Adrenal gland (tissue), 5 donors: ENCODE measurements around the gene FBXW10B.

ENCODE experiments used
- CTCF ChIP-seq, 6 experiments: fragments of 450-650 bp in 4 of 6; fragments of 200-600 bp in 2 of 6; sonication (generic) in 1 of 6; IDR thresholded peaks; 1 replicate in 5 of 6; 2 replicates in 1 of 6; pipeline versions ENCODE4 v1.5.1 to v1.8.0; 2016 to 2021; ENCODE audit warnings: antibody characterized with exemption in 6 of 6, mild to moderate bottlenecking in 2 of 6, moderate library complexity in 1 of 6
- POLR2A ChIP-seq, 2 donors: fragments of 450-650 bp; IDR thresholded peaks; one replicate each; pipeline ENCODE4 v1.6.1; 2017; ENCODE audit warnings: antibody characterized with exemption in 2 of 2, mild to moderate bottlenecking in 2 of 2, moderate library complexity in 1 of 2
- donor health status: DM: no; HTN: no; CAD: no.

GRCh38 chr17:15657868-15658267 is 38.4 kb upstream of the FBXW10B start:
- TF ChIP-seq CTCF (IDR thresholded peaks at IDR 0.05) (no peak), POLR2A (IDR thresholded peaks at IDR 0.05) (no peak)
